Brain microvascular endothelial cell (primary cell): Measurements from ENCODE around the gene DOK3.

Source experiments
- DNase-seq: peaks from one replicate; pipeline ENCODE4 v3.0.0-alpha.2; 2020
- H3K27ac ChIP-seq: fragments of 250-450 bp; sonication (Bioruptor Pico); 2 replicates; pipeline ENCODE4 v1.5.1; 2020; ENCODE audit warnings: mild to moderate bottlenecking, moderate library complexity
- H3K27me3 ChIP-seq: fragments of 250-450 bp; sonication (Bioruptor Pico); replicated peaks from 2 replicates; pipeline ENCODE4 v1.5.1; 2020; ENCODE audit warnings: mild to moderate bottlenecking
- H3K36me3 ChIP-seq: fragments of 250-450 bp; sonication (Bioruptor Pico); replicated peaks from 2 replicates; pipeline ENCODE4 v1.5.1; 2020; ENCODE audit warnings: mild to moderate bottlenecking
- H3K4me3 ChIP-seq: 2 replicates; pipeline ENCODE4 v1.5.1; 2011; ENCODE audit warnings: low read depth, mild to moderate bottlenecking, control low read depth, low read length, moderate library complexity
- CTCF ChIP-seq: IDR thresholded peaks from 2 replicates; pipeline ENCODE4 v1.5.1; 2011; ENCODE audit warnings: low read depth, mild to moderate bottlenecking, moderate library complexity, low read length, control low read depth, inconsistent platforms; ENCODE audit errors: missing control alignments
- in situ Hi-C: cut with HindIII; loops from 2 replicates; pipeline ENCODE4 v1.10.0; 2017; ENCODE audit warnings: low sequenced_read_pairs, low pct_ligation_motif_present

Gene DOK3

GRCh38 chr5:177496727-177497291 is 12.8 kb downstream of the DOK3 start:
- no peak for TF ChIP-seq CTCF
- H3K36me3 ChIP-seq = peaks cover 31% of the 10 kb centered on the region
- in situ Hi-C loops = no loop called here
- H3K27ac ChIP-seq = peak overlapping the region; percentile 97
- no peaks in the 10 kb centered on the region for H3K27me3 ChIP-seq
- DNase-seq = peak; percentile 91
- H3K4me3 ChIP-seq = peak overlapping the region; percentile 81

DNA sequence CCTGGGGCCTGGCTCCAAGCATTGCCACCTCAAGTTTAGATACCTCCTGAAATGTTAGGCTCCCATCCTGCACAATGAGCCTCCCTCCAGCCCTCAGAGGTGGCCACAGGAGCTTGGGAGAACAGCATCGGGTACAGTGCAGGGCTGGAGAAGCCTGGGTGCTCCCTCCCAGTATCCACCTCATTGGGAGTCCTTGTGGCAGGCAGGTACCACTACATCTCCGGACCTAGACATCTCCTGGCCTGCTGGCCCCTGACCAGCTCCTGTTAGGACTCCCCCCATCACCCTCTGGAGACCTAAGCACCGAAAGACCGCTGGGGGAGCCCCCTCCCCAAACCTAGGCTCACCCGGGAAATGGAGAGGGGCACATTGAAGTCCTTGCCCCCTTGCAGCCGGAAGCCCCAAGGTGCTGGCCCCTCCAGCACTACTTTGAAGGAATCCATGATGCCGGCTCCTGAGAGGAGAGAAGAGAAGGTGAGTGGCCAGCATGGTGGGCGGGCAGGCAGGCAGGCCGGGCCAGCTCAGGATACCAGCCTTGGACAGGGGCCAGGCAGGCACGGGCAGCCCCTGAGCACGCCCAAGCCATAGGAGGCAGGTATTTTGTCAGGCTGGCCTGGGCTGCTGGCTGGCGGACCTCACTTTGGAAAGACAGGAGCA is 13.4 kb downstream of the DOK3 start:
- peak; percentile 63 for TF ChIP-seq CTCF
- H3K27ac ChIP-seq = peak overlapping the region; percentile 97
- H3K27me3 ChIP-seq = no peaks in the 10 kb centered on the region
- peak overlapping the region; percentile 81 for H3K4me3 ChIP-seq
- in situ Hi-C loops = no loop called here
- DNase-seq = peak; percentile 65
- H3K36me3 ChIP-seq = peaks cover 36% of the 10 kb centered on the region

DNA sequence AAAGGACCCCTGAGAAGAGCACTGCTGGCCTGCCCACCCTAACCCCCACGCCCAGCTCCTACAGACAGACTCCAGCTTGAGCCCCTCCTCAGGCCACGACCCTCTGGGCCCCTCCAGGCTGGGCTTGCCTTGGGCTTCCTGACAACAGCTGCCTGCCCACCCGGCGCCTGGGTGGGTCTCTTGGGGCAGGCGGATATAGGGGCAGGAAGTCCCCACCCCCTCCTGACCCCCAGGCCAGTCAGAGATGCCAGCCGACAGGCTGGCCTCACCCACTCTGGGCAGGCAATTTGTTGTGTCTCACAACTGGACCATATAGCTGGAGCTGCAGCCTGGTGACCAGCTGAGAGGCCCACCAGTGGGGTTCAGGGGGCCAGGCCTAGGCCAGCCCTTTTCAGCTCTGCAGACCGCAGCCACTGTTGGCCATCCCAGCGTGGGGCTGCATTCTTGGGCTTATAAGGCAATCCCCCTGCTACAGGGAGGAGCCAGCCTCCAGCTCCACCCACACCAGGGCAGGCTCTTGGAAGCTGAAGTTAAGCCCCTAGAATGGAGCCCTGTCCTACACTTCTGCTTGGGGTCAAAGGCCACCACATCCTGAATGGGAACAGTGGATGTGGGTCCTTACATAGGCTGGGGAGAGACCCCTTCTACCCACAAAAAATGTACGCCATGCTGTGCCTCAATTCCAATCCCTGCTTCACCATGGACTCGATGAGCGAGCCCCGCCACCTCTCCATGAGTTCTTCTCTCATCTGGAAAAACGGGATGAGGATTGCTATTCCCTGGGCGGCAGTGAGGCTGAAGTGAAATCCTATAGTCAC is 14.2 kb downstream of the DOK3 start:
- peak; percentile 90 for DNase-seq
- Histone ChIP-seq H3K4me3 (peak overlapping the region; percentile 81), H3K27ac (peak overlapping the region; percentile 97), H3K27me3 (no peaks in the 10 kb centered on the region), H3K36me3 (peaks cover 43% of the 10 kb centered on the region)
- TF ChIP-seq CTCF = no peak
- in situ Hi-C loops = no loop called here

- peak overlapping the region; percentile 81 for H3K4me3 ChIP-seq
- DNase-seq = peak; percentile 93
- peak overlapping the region; percentile 97 for H3K27ac ChIP-seq
- peak; percentile 66 for TF ChIP-seq CTCF
- H3K36me3 ChIP-seq = peaks cover 52% of the 10 kb centered on the region
- in situ Hi-C loops = no loop called here
- H3K27me3 ChIP-seq = no peaks in the 10 kb centered on the region
Observed at GRCh38 chr5:177494346-177495195, 15.1 kb downstream of the DOK3 start.

GRCh38 chr5:177493795-177494345 is 15.8 kb downstream of the DOK3 start:
- peak overlapping the region; percentile 97 for H3K27ac ChIP-seq
- H3K36me3 ChIP-seq = peaks cover 59% of the 10 kb centered on the region
- in situ Hi-C loops = no loop called here
- TF ChIP-seq CTCF = no peak
- H3K4me3 ChIP-seq = peak overlapping the region; percentile 34
- no peak for DNase-seq
- H3K27me3 ChIP-seq = no peaks in the 10 kb centered on the region
